ENCODE measurements around the gene GP1BB.

GRCh38 chr22:19734163-19734562, 10.8 kb downstream of the GP1BB start:
- no peak for TF ChIP-seq NR2C2 (CRISPR knock-in tag; IDR thresholded peaks at IDR 0.05; ENCODE audit: borderline replicate concordance)
- no peak for TF ChIP-seq MTA3 (CRISPR knock-in tag; IDR thresholded peaks at IDR 0.05)
- TF ChIP-seq SKIL (CRISPR knock-in tag; IDR thresholded peaks at IDR 0.05; ENCODE audit: borderline replicate concordance), result no peak
- no peak for TF ChIP-seq ZNF441 (CRISPR knock-in tag; IDR thresholded peaks at IDR 0.05; ENCODE audit: borderline replicate concordance)
- TF ChIP-seq CTCF (CRISPR knock-in tag; IDR thresholded peaks at IDR 0.05), result no peak
- TF ChIP-seq TAF15 (IDR thresholded peaks at IDR 0.05; ENCODE audit: low read depth, low read length, poor library complexity, severe bottlenecking), result no peak
- TF ChIP-seq MTERF4 (CRISPR knock-in tag; IDR thresholded peaks at IDR 0.05), result no peak
- TF ChIP-seq HMG20A (CRISPR knock-in tag; IDR thresholded peaks at IDR 0.05; ENCODE audit: borderline replicate concordance), result no peak
- TF ChIP-seq SMAD3 (CRISPR knock-in tag; IDR thresholded peaks at IDR 0.05), result no peak
- TF ChIP-seq ZBTB49 (CRISPR knock-in tag; IDR thresholded peaks at IDR 0.05; ENCODE audit: borderline replicate concordance), result no peak
- no peak for TF ChIP-seq BRD4 (CRISPR knock-in tag; IDR thresholded peaks at IDR 0.05)
- no peak for TF ChIP-seq ZNF557 (CRISPR knock-in tag; IDR thresholded peaks at IDR 0.05)

All from HepG2 (cell line).